GM21526 (cell line): Measurements from ENCODE around the gene FAHD2A.
"Not testable (repeated sequence)": the region's sequence is repeated elsewhere in the genome, so short reads cannot be mapped to it uniquely, and the experiment has no call there.

Experiments
- ATAC-seq: cut with Tn5 transposase; IDR thresholded peaks from one replicate; pipeline ENCODE4 v1.9.1; 2021; ENCODE audit warnings: moderate library complexity; ENCODE audit not compliant: unreplicated experiment, low FRiP score

The FAHD2A gene

GRCh38 chr2:95389245-95390119 is 13.0 kb upstream of the FAHD2A start:
- no peak for ATAC-seq

- ATAC-seq, result no peak
Observed at GRCh38 chr2:95390272-95390880, 12.1 kb upstream of the FAHD2A start.

- no peak for ATAC-seq
Observed at GRCh38 chr2:95390881-95391321, 11.6 kb upstream of the FAHD2A start.

- no peak for ATAC-seq
Observed at GRCh38 chr2:95391641-95392310, 10.7 kb upstream of the FAHD2A start.

DNA sequence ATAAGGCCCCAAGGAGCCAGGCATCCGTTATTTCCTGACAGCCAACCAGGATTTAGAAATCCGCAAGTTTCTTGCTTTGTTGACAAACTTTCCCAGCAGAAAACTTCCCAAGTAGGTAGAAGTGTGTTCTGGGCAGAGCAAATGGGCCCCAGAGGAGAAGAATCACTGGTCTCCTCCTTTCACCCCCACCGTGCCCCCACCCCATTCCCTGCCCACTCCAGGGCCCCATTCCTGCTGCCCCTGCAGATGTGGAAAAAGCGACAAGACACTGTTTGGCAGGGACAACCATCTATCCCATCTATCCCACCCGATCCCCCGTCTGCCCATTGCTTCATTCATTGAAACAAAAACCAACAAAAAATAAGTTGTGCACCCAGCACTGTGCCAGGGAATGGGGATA is 10.2 kb upstream of the FAHD2A start:
- ATAC-seq, result no peak

DNA sequence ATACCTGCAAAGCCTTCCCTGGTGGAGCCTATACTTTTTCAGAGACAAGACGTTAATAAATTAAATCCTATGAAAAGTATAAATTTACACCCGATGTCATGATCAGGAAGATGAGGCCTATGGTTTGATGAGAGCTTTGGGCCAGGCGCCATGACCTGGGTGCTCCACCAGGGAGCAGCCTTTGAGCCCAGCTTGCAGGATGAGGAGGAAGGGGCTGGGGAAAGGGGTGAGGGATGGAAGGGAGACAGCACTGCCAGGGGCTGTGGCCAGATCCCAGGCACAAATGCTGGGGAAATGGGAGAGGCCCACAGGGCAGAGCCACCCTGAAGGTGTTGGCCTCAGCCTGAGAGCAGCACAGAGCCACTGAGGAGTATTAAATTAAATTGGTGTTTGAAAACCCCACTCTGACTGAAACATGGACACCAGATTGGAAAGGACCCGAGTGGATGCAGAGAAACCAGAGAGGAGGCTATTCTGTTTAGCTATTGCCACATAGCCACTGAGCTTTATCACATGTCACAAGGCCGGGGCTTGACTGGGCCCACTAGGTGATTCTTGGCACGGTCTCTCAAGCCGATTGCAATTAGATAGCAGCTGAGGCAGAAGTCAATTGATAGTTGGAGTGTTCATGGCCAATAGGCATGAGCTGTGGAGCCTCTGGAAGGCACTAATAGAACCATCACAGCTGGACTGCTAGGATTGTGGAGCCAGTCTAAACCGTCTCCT is 9.6 kb upstream of the FAHD2A start:
- ATAC-seq, result no peak

DNA sequence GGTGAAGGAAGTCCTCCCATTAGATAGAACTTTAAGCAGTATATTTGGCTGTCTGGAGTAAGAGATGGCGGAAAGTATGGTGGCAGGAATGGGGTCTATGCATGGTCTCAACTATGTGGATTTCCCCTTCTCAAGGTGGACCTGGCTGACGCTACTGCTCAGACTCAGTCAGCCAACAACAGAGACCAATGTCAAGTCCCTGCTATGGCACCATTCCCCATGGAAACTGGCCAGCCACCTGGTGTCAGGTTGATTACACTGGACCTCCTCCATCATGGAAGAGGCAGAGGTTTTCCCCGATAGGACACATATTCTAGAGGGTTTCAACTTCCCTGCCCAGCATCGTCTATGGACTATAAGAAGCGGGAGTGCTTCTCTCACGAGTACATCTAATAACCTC is 8.6 kb upstream of the FAHD2A start:
- ATAC-seq, result no peak

GRCh38 chr2:95399061-95399460 is 3.4 kb upstream of the FAHD2A start:
- ATAC-seq, result no peak

DNA sequence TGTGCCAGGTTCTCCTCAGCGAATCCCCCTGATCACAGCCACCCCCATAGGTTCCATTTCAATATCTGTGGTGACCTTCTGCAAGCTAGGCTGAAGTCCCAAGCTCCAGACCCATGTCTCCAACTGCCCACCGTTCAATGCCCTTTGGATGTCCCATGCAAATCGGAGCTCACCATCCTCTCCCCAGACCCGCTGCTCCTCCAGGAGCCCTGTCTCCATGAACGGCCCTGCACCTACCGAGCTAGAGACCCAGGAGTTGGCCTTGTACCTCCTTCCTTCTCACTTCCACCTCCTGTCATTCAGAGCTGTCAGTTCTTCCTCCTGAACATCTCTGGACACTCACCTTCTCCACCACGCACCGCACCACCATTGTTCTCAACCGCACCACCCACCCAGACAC is 1.0 kb upstream of the FAHD2A start:
- no peak for ATAC-seq

DNA sequence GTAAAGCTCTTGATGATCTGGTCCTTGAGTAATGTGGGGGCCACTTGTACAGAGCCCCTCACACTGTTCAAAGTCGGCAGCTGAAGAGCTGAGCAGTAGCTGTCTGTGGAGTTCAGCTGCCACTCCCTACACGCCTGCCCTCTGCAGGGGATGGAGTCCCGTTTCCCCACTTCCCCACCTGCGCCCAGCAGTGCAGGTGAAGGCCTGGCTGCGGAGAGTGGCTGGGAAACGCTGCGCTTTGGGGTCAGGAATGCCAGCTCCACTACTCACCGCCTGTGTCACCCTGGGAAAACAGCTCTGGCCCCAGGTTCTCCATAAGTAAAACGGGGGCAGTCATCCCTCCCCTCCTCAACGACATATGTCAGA is 521 bp upstream of the FAHD2A start:
- peak; percentile 20 for ATAC-seq

GRCh38 chr2:95403204-95403721 is 755 bp downstream of the FAHD2A start:
- ATAC-seq, result peak; percentile 27

DNA sequence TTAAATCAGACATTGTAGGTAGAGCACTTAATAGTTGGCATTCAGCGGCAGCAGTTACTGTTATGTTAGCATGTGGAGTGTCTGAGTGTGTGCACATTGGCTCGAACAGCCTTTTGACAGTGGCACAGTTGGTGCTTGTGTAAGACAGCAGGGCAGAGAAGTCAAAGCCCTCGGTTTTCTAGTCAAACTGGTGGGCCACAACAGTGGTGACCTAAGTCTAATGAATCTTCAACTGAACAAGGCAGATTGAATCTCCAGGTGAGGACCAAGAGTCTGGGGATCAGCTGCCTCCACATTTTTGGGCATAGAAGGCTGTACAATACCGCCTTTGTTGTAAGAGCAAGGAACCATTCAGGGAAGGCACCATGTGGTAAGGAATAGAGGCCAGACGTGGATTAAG is 1.3 kb downstream of the FAHD2A start:
- not testable (repeated sequence) for ATAC-seq

GRCh38 chr2:95404676-95405075 is 2.2 kb downstream of the FAHD2A start:
- not testable (repeated sequence) for ATAC-seq

GRCh38 chr2:95411239-95411638 is 8.7 kb downstream of the FAHD2A start:
- ATAC-seq, result not testable (repeated sequence)

DNA sequence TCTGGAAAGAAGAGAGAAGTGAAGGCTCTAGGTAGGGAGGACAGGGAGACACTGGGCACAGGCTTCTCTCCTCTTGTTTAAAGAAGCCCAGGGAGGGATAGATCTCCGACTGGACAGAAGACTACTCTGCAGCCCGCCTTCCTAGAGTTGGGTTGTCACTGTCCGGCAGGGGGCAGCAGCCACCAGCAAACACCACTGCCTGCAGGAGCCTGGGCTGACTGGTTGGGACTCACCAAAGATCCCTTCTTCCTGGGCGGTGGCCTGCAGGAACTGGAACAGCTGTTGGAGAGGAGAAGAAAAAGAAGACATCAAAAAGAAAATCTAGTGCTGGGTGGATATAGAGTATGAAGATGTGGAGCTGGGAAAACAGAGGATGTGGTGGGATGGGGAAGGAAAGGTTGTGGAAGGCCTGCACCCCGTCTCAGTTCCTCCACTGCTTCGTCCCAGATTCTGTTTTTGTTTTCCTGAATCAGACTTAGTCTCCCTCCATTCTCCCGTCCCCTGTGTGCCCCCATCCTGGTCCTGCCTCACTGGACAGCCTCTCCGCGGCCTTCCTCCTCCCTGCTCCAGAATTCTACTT is 11.6 kb downstream of the FAHD2A start:
- ATAC-seq, result peak; percentile 75

DNA sequence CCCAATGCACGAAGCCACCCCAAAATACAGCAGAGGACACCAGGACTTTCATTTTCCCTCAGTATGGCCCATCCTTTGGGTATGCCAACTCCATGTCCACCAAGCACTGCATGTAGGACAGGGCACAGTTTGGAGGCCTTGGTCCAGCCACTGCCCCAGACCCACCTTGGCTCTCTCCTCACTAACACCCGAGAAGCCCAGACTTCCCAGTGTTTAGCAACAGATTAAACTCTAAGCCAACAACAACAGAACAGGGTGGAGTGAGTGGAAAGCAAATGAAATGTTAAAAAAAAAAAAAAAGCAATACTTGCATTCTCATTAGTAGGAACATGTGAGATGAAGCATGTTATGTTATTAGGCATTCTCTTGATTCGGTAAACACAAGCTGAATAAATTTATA is 12.6 kb downstream of the FAHD2A start:
- not testable (repeated sequence) for ATAC-seq

- not testable (repeated sequence) for ATAC-seq
Observed at GRCh38 chr2:95415561-95415960, 13.1 kb downstream of the FAHD2A start.

DNA sequence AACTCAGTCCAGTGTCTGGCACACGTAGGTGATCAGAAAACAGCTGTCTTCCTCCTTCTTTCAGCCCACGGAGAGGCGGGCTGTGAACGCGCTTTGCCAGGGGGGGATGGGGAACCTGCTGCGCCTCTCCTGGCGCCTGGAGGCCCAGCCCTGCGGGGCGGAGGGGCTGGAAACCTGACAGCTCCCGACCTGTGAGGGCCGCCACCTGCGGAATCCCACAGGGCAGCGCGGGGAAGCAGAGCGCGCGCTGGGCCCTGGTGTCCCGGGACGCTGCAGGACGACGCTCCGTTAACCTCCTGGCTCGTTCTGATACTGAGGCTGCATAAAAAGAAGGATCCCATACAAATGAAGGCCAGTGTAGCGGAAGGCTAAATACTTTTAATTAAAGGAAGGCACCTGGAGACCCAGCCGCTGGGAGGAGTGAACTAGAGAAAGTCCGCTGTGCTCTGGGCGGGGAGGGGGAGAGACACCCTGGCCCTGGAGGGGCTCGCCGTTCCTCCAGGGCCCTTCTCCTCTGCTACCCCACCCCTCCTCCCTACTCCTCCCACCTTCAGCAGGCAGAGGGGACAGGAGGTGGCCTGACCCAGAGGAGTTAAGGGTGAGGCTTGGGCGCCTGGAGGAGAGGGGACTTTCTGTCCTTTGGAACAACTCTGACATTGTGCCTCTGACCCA is 24.8 kb downstream of the FAHD2A start:
- not testable (repeated sequence) for ATAC-seq

GRCh38 chr2:95429748-95430467 is 27.4 kb downstream of the FAHD2A start:
- not testable (repeated sequence) for ATAC-seq
